Uterus (tissue), 2 donors: Measurements from ENCODE around the gene OPRM1.

ENCODE experiments used
- POLR2A ChIP-seq, 2 donors: fragments of 450-650 bp; IDR thresholded peaks; one replicate each; pipeline ENCODE4 v1.6.1; 2016; ENCODE audit warnings: antibody characterized with exemption in 2 of 2, mild to moderate bottlenecking in 1 of 2, moderate library complexity in 1 of 2
- TF ChIP-seq, protein P1 (sequence below), 4 experiments: fragments of 200-600 bp in 2 of 4; fragments of 450-650 bp in 2 of 4; sonication (generic) in 2 of 4; IDR thresholded peaks; one replicate each; pipeline ENCODE4 v1.5.1; 2016 to 2019; ENCODE audit warnings: antibody characterized with exemption in 4 of 4, mild to moderate bottlenecking in 2 of 4, moderate library complexity in 1 of 4

DNA sequence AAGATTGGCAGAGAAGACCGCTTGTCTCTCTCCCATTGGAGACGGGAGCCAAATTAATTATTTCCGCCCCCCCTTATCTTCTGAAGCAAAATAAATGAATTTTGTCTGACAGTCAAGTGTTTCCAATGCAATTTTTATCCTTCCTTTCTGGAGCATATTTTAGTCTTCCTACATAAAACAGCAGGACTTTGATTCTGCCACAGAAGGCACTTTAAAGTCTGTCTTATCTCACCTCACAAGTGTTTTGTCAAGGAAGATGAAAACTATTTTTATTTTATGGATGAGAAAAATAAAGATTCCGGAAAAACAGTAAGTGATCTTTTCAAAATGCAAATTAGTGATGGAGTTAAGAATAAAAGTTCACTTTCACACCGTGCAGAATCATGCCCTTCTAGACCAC is 140.4 kb downstream of the OPRM1 start:
- TF ChIP-seq POLR2A (IDR thresholded peaks at IDR 0.05): no peak
- TF ChIP-seq, protein P1, sequence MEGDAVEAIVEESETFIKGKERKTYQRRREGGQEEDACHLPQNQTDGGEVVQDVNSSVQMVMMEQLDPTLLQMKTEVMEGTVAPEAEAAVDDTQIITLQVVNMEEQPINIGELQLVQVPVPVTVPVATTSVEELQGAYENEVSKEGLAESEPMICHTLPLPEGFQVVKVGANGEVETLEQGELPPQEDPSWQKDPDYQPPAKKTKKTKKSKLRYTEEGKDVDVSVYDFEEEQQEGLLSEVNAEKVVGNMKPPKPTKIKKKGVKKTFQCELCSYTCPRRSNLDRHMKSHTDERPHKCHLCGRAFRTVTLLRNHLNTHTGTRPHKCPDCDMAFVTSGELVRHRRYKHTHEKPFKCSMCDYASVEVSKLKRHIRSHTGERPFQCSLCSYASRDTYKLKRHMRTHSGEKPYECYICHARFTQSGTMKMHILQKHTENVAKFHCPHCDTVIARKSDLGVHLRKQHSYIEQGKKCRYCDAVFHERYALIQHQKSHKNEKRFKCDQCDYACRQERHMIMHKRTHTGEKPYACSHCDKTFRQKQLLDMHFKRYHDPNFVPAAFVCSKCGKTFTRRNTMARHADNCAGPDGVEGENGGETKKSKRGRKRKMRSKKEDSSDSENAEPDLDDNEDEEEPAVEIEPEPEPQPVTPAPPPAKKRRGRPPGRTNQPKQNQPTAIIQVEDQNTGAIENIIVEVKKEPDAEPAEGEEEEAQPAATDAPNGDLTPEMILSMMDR (IDR thresholded peaks at IDR 0.05): no peak
